ENCODE results near the gene C1QTNF2.

Gene C1QTNF2

DNA sequence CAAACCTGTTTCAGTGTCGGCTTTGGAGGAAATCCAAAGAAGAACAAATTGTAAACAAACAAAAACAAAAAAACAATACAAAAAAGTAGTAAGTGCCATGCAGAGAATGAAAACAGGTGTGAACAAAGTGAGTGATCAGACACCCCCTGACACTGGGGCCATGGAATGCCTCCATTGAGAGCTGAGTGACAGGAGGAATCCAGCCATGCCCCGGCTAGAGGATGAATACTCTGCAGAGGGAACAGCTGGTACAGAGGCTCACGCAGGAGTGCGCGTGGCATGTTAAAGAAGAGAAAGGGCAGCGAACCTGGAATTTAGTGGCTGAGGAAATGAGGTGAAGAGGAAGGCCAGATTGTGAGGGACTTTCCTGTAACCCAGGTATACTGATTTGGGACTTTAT is 42.6 kb downstream of the C1QTNF2 start:
- H3K27me3 ChIP-seq (replicated peaks; ENCODE audit: insufficient read depth, low read length) = no peaks in the 10 kb centered on the region
- no peaks in the 10 kb centered on the region for H3F3A ChIP-seq (ENCODE audit: insufficient read depth, low read length)
- no peaks in the 10 kb centered on the region for H3K9me3 ChIP-seq (replicated peaks; ENCODE audit: insufficient read depth, low read length)
- H4K20me1 ChIP-seq (ENCODE audit: insufficient read depth, low read length) = no peaks in the 10 kb centered on the region
- H3K36me3 ChIP-seq (replicated peaks; ENCODE audit: insufficient read depth, low read length) = no peaks in the 10 kb centered on the region
- H3K27ac ChIP-seq (ENCODE audit: low read length) = no peak overlapping the region
- H3K4me2 ChIP-seq (ENCODE audit: low read depth, low read length) = no peak overlapping the region
- no peak overlapping the region for H3K9ac ChIP-seq (ENCODE audit: low read length)
- TF ChIP-seq EZH2 (optimal IDR thresholded peaks at IDR 0.05; ENCODE audit: low read depth, low read length) (no peak), EZH2phosphoT487 (IDR thresholded peaks at IDR 0.05; ENCODE audit: low read length) (no peak)
- TF ChIP-seq, protein P1, sequence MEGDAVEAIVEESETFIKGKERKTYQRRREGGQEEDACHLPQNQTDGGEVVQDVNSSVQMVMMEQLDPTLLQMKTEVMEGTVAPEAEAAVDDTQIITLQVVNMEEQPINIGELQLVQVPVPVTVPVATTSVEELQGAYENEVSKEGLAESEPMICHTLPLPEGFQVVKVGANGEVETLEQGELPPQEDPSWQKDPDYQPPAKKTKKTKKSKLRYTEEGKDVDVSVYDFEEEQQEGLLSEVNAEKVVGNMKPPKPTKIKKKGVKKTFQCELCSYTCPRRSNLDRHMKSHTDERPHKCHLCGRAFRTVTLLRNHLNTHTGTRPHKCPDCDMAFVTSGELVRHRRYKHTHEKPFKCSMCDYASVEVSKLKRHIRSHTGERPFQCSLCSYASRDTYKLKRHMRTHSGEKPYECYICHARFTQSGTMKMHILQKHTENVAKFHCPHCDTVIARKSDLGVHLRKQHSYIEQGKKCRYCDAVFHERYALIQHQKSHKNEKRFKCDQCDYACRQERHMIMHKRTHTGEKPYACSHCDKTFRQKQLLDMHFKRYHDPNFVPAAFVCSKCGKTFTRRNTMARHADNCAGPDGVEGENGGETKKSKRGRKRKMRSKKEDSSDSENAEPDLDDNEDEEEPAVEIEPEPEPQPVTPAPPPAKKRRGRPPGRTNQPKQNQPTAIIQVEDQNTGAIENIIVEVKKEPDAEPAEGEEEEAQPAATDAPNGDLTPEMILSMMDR (IDR thresholded peaks at IDR 0.05; ENCODE audit: low read length) = no peak
- H3K79me2 ChIP-seq (ENCODE audit: low read length) = no peaks in the 10 kb centered on the region
- H3K9me2 ChIP-seq (replicated peaks; ENCODE audit: insufficient read depth, low read length) = no peaks in the 10 kb centered on the region
- no peak overlapping the region for H3K4me3 ChIP-seq (ENCODE audit: low read length)
- H2AFZ ChIP-seq (ENCODE audit: low read length) = no peak overlapping the region
- no peak for DNase-seq
- no peaks in the 10 kb centered on the region for H3K4me1 ChIP-seq (ENCODE audit: low read length)

DNA sequence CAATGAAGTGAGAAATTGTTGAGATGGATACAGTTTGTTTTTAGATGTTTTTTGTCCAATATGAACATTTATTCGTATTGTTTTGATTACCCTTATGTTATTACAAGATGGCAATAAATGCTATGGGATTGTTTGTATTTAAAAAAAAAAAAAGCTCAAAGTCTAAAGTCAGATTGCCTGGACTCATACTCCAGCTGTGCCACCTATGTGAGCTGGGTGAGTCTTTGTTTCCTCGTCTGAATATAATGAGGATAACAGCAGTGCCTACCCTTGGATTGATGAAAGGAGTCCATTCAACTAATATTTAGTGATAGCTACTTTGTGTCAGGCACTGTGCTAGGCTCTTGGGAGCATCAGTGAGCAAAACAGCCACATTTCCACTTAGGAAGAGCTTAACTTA is 43.4 kb downstream of the C1QTNF2 start:
- H3K27me3 ChIP-seq (replicated peaks; ENCODE audit: insufficient read depth, low read length) = no peaks in the 10 kb centered on the region
- no peak overlapping the region for H3K4me2 ChIP-seq (ENCODE audit: low read depth, low read length)
- H3K9me3 ChIP-seq (replicated peaks; ENCODE audit: insufficient read depth, low read length) = no peaks in the 10 kb centered on the region
- no peak overlapping the region for H3K27ac ChIP-seq (ENCODE audit: low read length)
- no peaks in the 10 kb centered on the region for H3F3A ChIP-seq (ENCODE audit: insufficient read depth, low read length)
- no peak overlapping the region for H3K9ac ChIP-seq (ENCODE audit: low read length)
- DNase-seq = no peak
- TF ChIP-seq EZH2 (optimal IDR thresholded peaks at IDR 0.05; ENCODE audit: low read depth, low read length) (no peak), EZH2phosphoT487 (IDR thresholded peaks at IDR 0.05; ENCODE audit: low read length) (no peak)
- TF ChIP-seq, protein P1 (IDR thresholded peaks at IDR 0.05; ENCODE audit: low read length) = no peak
- no peak overlapping the region for H2AFZ ChIP-seq (ENCODE audit: low read length)
- H3K4me3 ChIP-seq (ENCODE audit: low read length) = no peak overlapping the region
- H3K4me1 ChIP-seq (ENCODE audit: low read length) = no peaks in the 10 kb centered on the region
- H3K9me2 ChIP-seq (replicated peaks; ENCODE audit: insufficient read depth, low read length) = no peaks in the 10 kb centered on the region
- H4K20me1 ChIP-seq (ENCODE audit: insufficient read depth, low read length) = no peaks in the 10 kb centered on the region
- H3K79me2 ChIP-seq (ENCODE audit: low read length) = no peaks in the 10 kb centered on the region
- no peaks in the 10 kb centered on the region for H3K36me3 ChIP-seq (replicated peaks; ENCODE audit: insufficient read depth, low read length)

DNA sequence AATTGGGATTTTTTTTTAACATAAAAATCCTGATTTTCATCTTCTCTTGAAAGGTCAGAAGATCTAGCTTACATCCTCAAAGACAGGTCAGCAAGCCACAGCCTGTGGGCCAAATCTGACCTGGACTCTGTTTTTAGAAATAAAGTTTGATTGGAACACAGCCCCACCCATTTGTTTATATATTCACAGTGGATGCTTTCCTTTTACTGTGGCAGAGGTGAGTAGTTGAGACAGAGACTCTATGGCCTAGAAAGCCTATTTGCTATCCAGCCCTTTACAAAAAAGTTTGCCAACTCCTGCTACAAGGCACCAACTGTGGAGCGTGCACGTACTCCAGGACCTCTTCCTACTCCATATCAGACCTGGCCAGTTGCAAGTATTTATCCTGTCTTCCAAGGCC is 44.7 kb downstream of the C1QTNF2 start:
- no peaks in the 10 kb centered on the region for H3F3A ChIP-seq (ENCODE audit: insufficient read depth, low read length)
- H3K9ac ChIP-seq (ENCODE audit: low read length) = no peak overlapping the region
- no peak for DNase-seq
- no peak for TF ChIP-seq EZH2phosphoT487 (IDR thresholded peaks at IDR 0.05; ENCODE audit: low read length)
- no peak for TF ChIP-seq EZH2 (optimal IDR thresholded peaks at IDR 0.05; ENCODE audit: low read depth, low read length)
- TF ChIP-seq, protein P1 (IDR thresholded peaks at IDR 0.05; ENCODE audit: low read length) = no peak
- H3K9me3 ChIP-seq (replicated peaks; ENCODE audit: insufficient read depth, low read length) = no peaks in the 10 kb centered on the region
- no peaks in the 10 kb centered on the region for H3K79me2 ChIP-seq (ENCODE audit: low read length)
- no peak overlapping the region for H3K4me3 ChIP-seq (ENCODE audit: low read length)
- no peak overlapping the region for H3K4me2 ChIP-seq (ENCODE audit: low read depth, low read length)
- no peaks in the 10 kb centered on the region for H3K27me3 ChIP-seq (replicated peaks; ENCODE audit: insufficient read depth, low read length)
- H3K4me1 ChIP-seq (ENCODE audit: low read length) = no peaks in the 10 kb centered on the region
- no peak overlapping the region for H2AFZ ChIP-seq (ENCODE audit: low read length)
- H3K9me2 ChIP-seq (replicated peaks; ENCODE audit: insufficient read depth, low read length) = no peaks in the 10 kb centered on the region
- no peaks in the 10 kb centered on the region for H3K36me3 ChIP-seq (replicated peaks; ENCODE audit: insufficient read depth, low read length)
- no peak overlapping the region for H3K27ac ChIP-seq (ENCODE audit: low read length)
- no peaks in the 10 kb centered on the region for H4K20me1 ChIP-seq (ENCODE audit: insufficient read depth, low read length)
